OCI-LY3 (cell line): ENCODE measurements around the gene ARHGEF6.

Experiments
- EZH2phosphoT487 ChIP-seq: fragments of 200-600 bp; shearing (Covaris generic); IDR thresholded peaks from 2 replicates; pipeline ENCODE4 v1.6.1; 2018; ENCODE audit warnings: antibody characterized with exemption, mixed run types, low read depth
- TF ChIP-seq, protein P1 (sequence below): fragments of 200-600, 300-600 bp; sonication (generic); IDR thresholded peaks from 2 replicates; pipeline ENCODE4 v1.5.1; 2014; ENCODE audit warnings: antibody characterized with exemption, low read length, low read depth

DNA sequence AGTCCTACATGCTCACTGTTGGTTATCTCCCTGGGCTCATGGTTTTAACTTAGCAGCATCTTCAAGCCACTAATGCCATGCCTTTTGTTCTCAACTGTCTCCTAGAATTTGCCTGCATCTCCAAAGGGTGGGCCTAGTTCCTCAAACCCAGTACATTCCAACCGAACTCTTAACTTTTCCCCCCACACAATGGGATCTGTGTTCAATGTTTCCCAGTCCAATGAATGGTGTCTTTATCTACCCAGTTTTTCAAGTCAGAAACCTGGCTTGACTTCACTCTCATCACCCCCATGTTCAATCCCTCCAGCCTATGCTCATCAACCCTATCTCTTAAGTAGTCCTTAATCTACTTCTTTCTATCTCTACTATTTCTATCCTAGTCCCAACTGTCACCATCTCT lies 119.8 kb downstream of the ARHGEF6 start:
- TF ChIP-seq, protein P1, sequence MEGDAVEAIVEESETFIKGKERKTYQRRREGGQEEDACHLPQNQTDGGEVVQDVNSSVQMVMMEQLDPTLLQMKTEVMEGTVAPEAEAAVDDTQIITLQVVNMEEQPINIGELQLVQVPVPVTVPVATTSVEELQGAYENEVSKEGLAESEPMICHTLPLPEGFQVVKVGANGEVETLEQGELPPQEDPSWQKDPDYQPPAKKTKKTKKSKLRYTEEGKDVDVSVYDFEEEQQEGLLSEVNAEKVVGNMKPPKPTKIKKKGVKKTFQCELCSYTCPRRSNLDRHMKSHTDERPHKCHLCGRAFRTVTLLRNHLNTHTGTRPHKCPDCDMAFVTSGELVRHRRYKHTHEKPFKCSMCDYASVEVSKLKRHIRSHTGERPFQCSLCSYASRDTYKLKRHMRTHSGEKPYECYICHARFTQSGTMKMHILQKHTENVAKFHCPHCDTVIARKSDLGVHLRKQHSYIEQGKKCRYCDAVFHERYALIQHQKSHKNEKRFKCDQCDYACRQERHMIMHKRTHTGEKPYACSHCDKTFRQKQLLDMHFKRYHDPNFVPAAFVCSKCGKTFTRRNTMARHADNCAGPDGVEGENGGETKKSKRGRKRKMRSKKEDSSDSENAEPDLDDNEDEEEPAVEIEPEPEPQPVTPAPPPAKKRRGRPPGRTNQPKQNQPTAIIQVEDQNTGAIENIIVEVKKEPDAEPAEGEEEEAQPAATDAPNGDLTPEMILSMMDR = no peak
- TF ChIP-seq EZH2phosphoT487 = no peak
